Activated CD8-positive, alpha-beta memory T cell treated with anti-CD3 and anti-CD28 coated beads for 24 hours (primary cell): ENCODE results near the gene FGF9.

Experiments used
- DNase-seq: peaks from one replicate; pipeline ENCODE4 v3.0.0-alpha.2; 2020

The FGF9 gene

DNA sequence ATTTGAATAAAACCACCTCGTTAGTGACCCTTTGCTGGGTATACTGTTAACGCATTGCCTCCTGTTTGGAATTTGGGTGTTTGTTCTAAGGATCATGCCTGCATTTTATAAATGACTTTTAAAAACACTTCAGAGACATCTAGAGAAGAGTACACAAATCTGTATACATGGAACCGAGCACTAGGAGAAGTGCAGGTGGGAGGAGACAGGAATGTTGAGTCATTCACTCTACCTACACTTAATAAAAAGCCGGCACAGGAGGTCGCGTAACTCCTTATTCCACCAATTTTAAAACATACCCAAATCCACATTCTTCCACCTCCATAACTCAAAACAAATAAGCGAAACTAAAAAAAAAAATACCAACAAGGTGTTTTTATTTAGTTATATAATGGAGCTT, 48.6 kb downstream of the FGF9 start:
- DNase-seq: no peak

DNA sequence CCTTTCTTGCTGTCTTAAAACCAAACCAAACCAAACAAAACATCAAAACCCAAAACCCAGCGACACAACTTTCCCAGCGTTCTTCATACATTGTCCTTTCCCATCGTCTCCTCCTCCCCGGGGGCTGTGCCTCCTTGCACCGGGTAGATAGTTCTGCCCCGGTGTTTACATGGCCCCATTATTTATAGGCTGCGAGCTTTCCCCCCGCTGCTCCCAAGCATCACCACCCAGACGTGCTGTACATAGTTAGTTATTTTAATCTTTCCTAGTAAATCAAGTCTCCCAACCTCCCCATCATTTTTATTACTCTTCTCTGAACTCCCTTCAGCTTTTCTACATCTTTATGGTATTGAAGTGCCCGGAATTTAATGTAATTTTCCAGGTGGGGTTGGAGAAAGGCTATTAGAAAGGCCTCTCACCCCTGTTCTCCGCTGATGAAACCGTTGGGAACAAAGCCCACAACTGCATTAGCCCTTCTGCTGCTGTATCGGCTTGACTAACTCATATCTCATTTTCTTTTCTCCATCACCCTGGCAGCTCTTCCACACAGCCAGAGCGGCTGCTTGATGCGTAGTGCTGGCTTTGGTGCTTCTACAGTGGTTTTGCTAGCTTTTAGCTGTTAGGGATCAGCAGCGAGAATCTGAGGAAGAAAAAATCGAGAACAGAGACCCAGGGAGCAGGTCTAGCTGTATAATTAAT, 53.1 kb downstream of the FGF9 start:
- no peak for DNase-seq

GRCh38 chr13:21730186-21730880, 59.5 kb downstream of the FGF9 start:
- no peak for DNase-seq

DNA sequence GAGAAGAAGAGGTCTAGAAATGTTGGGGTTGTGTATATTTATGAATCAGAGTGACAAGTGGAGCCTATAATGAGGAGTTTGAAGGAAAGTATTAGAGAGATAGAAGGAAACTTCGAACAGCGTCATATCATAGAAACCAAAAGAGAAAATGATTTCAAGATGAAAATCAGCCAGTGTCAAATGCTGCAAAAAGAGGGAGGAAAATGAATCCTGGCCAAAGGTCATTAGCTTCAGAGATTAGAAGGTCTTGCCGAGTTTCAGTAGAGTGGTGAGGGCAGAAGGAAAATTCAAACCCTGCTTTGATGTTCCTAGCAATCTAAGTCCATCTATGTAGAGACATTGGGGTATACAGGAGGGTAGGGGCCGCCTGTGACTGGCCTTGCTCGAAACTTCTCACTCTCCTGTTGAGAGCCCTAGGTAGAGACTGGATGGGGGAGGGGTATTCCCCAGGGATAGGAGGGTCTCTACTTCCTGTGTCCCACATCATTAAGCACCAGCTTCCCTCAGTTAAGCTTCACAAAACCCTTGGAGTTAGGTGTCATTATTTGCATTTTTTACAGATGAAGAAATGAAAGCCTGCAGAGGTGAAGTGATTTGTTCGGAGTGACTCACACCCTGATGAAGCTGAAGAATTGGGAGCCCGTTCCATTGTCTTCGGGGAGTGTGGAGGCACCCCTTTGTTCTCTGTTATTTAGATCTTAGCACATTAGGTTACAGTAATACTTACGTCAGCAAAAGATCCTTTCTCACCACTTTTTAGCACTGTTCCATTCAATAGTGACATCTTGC, 62.8 kb downstream of the FGF9 start:
- no peak for DNase-seq

DNA sequence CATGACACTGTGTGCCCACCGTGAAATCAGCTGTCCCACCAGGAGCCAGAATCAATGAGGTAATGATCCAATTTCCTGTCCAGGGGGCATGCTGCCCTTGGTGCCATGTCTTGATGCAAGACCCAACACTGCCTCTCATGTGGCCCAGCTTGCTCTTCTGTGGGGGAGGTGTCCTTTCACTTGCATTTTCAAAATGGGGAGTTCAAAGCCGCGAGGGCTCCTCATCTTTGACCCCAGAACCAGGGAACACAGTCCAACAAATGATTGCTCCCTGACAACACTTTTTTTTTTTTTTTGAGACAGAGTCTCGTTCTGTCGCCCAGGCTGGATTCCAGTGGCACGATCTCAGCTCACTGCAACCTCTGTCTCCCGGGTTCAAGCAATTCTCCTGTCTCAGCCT, 64.1 kb downstream of the FGF9 start:
- DNase-seq: no peak

DNA sequence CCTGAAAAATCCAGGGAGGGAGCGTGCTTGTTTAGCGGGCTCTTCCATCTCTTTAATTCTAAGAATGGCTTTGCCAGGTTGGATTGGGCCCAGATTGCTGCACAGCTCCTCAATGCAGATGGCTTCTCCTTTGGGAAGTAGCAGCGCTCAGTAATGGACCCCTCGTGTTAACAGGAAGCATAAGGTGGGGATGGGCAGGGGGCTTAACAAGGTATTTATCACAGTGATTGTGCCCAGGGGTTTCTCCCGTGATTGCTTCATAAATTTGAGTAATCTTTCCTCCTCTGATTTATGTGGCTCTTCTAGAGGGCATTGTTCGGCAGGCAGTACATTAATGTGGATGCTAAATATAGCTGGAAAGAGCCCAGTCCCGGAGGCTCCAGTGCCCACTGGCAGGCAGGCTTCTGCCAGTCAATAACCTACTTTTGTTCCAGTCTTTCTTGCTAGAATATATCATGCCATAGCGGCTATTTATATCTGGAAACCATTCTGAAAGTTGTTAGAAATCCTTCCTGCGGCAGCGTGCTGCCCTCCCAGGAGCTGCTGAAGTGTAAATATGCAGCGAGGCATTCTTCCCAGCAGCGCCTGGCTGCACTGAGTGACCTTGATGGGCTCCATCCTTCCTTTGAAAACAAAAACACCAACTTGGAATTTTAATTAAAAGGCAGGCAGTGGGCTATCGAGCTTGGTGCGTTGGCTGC, 65.0 kb downstream of the FGF9 start:
- no peak for DNase-seq

GRCh38 chr13:21736926-21737325, 66.1 kb downstream of the FGF9 start:
- DNase-seq: no peak

GRCh38 chr13:21738630-21739029, 67.8 kb downstream of the FGF9 start:
- no peak for DNase-seq

DNA sequence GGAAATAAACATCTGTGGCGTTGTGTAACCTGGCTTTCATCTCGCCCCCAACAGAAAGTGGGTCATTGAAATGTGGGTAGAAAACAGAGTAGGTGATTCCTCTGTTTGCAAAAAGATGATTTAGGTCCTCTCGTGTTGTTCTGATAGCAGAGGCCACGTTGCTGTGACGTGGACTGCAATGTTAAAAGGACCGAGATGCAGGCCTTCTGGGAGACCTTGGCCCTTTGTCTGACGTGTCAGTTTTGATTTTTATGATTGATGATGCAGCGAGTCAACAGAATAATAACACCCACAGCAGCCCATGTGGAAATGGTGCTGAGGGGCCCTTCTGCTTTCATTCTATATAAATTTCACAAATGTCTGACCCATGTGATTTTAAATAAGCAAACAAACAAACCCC, 68.9 kb downstream of the FGF9 start:
- DNase-seq: no peak

DNA sequence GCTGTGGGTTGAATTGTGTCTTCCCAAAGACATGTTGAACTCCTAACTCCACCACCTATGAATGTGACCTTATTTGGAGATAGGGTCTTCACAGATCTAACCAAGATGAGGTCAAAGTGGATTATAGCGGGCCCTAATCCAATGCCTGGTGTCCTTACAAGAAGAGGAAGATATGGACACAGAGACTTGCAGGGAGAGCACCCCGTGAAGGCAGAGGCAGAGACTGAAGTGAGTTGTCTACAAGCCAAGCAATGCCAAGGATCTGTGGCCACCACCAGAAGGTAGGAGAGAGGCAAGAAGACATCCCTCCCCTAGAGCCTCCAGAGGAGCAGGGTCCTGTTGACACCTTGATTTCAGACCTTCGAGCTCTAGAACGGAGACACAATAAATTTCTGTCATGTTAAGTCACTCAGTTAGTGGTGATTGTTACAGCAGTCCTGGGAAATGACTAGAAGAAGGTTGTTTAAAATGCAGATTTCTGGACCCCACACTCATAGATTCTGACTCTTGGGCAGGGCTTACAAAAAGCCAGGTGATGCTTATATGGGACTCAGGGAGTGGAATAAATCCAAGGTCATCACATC, 70.6 kb downstream of the FGF9 start:
- DNase-seq: no peak

DNA sequence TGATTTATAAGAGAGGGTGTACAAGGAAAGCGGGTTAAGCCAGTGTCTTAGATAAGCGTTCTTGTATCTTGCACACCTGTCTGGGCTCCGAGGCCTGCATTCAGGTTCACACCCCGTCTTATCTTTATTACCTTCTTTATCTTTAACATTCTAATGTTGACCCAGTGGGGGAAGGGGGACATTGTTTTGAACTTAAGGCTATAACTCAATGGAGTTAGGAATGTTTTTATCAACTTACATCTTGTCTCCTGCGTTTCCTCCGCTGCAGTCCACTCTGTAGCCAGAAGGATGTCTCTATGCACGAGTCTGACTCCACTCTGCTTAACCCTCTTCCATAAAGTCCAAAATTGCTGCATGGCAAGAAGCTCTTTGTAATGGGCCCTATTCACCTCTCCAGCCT, 71.2 kb downstream of the FGF9 start:
- no peak for DNase-seq

DNA sequence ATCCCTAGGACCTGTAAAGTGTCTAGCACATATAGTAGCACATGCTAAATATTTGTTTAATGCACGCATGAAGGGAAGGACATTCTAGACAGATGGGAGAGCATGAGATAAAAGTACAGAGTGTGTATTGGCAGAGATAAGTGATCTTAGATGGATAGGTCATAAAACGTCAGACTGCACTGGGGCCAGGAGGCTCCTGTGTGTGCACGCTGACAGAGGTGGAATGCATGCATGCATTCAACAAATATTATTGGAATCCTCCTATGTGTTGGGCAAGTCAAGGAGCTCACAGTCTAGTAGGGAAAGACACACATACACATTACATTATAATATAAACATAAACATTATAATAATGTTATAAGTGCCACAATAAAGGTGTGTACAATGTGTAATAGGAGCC, 73.3 kb downstream of the FGF9 start:
- no peak for DNase-seq

- DNase-seq: no peak
Observed at GRCh38 chr13:21745307-21745706, 74.4 kb downstream of the FGF9 start.

DNA sequence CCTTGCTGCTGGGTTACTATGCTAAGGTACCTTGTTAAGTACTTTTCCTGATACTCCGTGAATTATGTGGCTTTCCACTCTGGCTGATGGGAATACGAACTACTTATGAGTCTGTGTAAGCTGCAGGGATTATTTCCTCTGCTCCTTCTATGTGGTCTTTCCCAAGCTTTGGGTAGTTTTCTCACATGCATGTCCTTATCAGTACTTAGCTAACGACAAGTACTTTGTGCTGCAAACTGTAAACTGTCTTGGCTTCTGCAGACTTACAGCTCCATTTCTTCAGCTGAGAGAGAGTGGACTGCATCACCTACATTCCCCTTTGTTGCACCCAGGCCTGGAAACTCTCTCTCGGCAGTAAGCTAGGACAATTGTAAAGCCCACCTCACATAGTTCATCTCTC, 76.6 kb downstream of the FGF9 start:
- DNase-seq: no peak

- DNase-seq: no peak
Observed at GRCh38 chr13:21748166-21748565, 77.3 kb downstream of the FGF9 start.

DNA sequence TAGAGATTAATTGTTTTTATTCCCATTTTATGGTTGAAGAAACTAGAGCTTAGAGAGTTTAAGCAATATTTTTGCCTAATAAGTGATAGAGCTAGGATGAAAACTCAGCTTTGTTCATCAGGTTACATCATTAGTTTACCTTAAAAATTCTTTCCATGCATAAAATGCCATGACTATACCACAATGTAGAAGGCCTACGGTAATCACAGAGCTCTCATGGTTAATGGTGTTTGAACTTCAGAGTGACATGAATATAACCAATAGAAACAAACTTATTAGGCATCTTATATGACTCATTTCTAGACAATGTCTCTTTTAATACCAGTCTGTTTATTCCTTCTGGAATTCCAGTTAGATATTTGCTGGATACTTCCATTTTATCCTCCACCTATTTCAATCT, 78.5 kb downstream of the FGF9 start:
- no peak for DNase-seq

GRCh38 chr13:21752501-21752900, 81.6 kb downstream of the FGF9 start:
- no peak for DNase-seq

DNA sequence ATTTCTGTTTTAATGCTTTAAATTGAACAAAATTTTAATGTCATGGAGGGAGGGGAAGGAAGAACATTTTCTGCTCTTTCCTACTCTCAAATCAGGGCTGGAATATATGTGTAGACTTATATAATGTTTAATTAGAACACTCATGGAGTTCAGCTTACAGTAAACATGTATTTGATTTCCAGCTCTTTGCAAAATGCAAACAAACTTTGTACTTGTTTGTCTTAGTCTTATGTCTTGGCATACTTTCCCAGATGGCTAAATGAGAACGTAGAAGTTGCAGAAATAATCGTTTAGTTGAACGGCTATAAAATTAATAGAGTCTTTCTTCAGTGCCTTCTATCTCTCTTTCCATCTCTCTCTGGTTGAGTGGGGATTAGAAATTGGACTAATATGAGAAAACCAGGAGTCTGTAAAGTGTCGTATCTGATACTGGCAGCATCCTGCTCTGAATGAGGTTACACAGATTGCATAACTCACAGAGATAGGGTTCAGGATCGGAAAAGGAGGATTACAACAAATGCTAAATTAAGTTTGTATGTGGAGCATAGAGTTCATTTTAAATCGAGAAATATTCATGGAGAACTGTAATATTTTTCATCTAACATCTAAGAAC, 82.3 kb downstream of the FGF9 start:
- no peak for DNase-seq
